HG03025 (cell line): ENCODE measurements around the gene DSG4.
"Not testable (repeated sequence)": the region's sequence is repeated elsewhere in the genome, so short reads cannot be mapped to it uniquely, and the experiment has no call there.

Experiments used
- ATAC-seq: cut with Tn5 transposase; IDR thresholded peaks from one replicate; pipeline ENCODE4 v1.9.1; 2021; ENCODE audit warnings: mild to moderate bottlenecking, moderate library complexity; ENCODE audit not compliant: unreplicated experiment, low FRiP score

Gene DSG4, protein sequence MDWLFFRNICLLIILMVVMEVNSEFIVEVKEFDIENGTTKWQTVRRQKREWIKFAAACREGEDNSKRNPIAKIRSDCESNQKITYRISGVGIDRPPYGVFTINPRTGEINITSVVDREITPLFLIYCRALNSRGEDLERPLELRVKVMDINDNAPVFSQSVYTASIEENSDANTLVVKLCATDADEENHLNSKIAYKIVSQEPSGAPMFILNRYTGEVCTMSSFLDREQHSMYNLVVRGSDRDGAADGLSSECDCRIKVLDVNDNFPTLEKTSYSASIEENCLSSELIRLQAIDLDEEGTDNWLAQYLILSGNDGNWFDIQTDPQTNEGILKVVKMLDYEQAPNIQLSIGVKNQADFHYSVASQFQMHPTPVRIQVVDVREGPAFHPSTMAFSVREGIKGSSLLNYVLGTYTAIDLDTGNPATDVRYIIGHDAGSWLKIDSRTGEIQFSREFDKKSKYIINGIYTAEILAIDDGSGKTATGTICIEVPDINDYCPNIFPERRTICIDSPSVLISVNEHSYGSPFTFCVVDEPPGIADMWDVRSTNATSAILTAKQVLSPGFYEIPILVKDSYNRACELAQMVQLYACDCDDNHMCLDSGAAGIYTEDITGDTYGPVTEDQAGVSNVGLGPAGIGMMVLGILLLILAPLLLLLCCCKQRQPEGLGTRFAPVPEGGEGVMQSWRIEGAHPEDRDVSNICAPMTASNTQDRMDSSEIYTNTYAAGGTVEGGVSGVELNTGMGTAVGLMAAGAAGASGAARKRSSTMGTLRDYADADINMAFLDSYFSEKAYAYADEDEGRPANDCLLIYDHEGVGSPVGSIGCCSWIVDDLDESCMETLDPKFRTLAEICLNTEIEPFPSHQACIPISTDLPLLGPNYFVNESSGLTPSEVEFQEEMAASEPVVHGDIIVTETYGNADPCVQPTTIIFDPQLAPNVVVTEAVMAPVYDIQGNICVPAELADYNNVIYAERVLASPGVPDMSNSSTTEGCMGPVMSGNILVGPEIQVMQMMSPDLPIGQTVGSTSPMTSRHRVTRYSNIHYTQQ

DNA sequence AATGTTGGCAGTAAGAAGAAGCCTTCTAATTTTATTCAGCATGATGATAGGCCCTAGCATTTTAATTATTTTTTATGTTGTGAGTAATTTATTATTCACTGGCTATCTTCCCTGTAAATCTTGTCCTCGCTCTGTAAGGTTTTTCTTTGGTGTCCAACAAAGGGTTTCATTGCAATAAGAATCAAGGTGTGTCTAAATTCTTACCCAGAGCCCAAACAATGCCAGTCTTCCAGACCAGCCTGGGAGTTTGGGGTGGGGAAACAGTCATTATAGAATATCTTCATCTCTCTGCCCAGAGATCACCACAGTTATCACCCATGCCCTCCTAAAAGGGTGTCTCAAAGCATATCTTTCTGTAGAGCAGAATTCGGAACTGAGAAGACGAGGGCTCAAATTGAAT, at the start of gene DSG4:
TSS of gene DSG4 (plus strand) at position 301 of the 400 bp plus-strand sequence. CDS start 135 bp downstream, outside the sequence.
- no peak for ATAC-seq

DNA sequence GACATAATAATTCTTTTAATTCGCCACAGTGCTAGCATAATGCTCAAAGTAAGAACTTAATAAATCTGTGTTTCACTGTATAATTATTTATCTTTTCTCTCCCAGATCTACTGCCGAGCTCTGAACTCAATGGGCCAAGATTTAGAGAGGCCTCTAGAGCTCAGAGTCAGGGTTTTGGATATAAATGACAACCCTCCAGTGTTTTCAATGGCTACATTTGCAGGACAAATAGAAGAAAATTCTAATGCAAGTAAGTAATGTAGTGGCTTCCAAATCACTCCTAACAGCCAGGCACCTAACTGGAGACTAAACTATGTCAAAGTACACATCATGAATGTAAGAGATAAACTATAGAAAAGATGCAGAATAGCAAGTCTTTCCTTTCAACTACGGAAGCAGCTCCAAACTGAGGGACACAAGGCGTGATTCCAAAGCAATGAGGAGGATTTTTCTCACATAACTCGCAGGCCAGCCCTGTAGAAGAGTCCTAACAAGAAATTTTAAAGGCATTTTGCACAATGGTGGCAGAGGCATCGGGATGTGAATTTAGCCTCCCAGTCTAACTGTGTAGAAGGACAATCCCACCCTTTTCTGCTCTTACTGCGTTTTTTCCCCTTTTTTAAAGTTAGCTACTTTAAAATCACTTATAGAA, 46.7 kb upstream of the DSG4 start:
- no peak for ATAC-seq

DNA sequence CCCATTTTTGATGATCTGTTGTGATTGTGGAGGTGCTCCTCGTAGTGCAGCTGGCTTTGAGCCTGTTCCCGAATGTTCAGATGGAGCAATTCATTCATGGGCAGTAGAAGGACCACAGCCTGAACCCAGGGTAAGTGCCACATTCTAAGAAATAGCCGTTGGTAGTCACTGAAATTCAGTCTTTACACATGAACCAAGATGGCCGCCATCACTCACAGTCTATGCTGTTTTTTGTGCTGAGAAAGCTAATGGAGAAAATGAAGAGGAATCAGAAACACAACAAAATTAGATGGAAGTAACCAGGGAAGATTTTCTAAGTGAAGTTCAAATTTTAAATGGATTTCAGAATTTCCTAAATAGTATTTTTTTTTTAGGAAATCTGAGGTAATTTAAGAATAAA, 33.1 kb upstream of the DSG4 start:
- ATAC-seq = no peak

DNA sequence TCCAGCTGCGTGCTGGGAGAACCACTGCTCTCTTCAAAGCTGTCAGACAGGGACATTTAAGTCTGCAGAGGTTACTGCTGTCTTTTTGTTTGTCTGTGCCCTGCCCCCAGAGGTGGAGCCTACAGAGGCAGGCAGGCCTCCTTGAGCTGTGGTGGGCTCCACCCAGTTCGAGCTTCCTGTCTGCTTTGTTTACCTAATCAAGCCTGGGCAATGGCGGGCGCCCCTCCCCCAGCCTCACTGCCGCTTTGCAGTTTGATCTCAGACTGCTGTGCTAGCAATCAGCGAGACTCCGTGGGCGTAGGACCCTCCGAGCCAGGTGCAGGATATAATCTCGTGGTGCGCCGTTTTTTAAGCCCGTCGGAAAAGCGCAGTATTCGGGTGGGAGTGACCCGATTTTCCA, 23.2 kb upstream of the DSG4 start:
- ATAC-seq = not testable (repeated sequence)

- no peak for ATAC-seq
Observed at GRCh38 chr18:31354990-31355389, 21.6 kb upstream of the DSG4 start.

GRCh38 chr18:31356025-31356424, 20.6 kb upstream of the DSG4 start:
- no peak for ATAC-seq

DNA sequence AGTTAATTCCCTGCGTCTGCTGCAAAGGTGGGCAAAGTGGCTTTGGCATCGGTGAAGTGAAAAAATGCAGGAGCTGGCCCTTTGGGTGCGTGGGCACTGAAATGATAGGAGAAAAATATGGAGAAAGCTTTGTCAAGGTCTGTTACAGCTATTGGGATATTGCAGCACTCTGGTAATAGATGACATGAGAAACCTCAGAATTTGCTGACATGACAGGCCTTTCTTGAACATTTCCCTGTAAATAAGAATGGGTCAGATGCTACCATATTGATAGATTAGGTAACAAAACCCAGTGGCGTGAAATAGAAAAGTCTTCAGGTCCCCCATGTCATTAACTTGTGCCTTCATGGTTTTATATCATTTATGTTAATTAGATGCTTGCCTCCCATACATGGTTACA, 12.4 kb upstream of the DSG4 start:
- ATAC-seq = no peak

DNA sequence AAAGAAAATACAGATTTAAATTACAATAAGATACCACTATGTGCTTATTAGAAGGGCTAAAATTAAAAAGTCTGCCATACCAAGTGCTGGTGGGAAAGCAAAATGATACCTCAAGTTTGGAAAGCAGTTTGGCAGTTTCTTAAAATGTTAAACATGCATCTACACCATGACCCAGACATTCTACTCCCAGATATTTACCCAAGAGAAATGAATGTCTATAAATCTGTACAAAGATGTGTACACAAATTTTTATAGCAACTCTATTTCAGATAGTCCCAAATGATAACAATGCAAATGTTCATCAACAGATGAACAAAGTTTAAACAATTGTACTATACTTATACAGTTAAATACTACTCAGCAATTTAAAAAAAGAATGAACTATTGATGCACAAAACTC, 7.1 kb upstream of the DSG4 start:
- ATAC-seq = no peak

DNA sequence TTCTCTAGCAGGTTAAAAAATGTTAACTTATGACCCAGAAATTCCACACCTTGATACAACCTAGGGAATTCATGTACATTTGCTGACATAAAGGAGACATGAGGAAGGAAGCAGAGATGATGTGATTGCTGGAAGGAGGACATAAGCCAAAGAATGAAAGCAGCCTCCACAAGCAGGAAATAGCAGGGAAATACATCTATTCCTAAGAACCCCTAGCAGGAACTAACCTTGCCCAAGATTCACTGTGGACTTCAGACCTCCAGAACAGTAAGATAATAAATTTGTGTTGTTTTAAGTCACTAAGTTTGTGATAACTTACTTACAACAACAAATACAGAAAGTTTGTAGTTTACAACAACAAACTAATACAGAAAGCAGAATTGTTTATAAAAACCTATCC, 4.6 kb upstream of the DSG4 start:
- ATAC-seq = no peak

GRCh38 chr18:31373641-31374040, 2.9 kb upstream of the DSG4 start:
- ATAC-seq = no peak

DNA sequence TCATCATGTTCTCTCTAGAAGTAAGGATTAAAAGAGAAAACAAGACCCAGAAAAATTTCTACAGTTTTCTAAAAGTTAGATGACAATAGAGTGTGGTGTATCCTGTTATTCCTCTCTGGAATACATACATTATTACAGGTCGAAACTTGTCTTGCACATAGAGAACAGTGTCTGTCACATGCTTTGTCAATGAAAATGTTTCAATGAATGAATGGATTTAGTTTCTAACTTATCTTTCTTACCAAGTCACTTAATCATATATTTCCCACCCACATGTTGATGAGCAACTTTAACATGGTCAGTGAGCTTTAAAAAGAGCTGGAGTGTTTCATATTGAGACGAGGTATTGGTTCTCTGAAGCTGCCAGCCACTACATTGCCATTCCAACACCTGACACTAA, 4.3 kb downstream of the DSG4 start:
- no peak for ATAC-seq

DNA sequence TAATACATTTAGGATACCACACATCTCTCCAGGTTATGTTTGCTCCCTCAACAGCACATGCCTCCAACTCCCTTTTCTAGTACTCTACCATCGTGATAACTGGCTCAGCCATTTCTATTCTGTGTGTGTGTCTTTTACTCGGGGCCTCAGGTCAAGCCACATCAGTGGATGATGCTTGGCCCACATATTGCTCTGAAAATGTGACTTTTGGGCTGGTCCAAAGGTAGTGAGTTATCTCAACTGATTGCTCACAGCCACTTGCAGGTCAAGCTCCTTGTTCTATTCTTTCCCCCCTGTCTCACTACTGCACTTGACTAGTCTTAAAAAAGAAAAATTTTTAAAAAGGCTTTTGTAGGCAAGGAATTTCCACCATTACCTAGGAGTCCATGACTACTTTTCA, 5.5 kb downstream of the DSG4 start:
- no peak for ATAC-seq

- ATAC-seq = no peak
Observed at GRCh38 chr18:31386741-31387140, 10.2 kb downstream of the DSG4 start.

- no peak for ATAC-seq
Observed at GRCh38 chr18:31393286-31393685, 16.7 kb downstream of the DSG4 start.

DNA sequence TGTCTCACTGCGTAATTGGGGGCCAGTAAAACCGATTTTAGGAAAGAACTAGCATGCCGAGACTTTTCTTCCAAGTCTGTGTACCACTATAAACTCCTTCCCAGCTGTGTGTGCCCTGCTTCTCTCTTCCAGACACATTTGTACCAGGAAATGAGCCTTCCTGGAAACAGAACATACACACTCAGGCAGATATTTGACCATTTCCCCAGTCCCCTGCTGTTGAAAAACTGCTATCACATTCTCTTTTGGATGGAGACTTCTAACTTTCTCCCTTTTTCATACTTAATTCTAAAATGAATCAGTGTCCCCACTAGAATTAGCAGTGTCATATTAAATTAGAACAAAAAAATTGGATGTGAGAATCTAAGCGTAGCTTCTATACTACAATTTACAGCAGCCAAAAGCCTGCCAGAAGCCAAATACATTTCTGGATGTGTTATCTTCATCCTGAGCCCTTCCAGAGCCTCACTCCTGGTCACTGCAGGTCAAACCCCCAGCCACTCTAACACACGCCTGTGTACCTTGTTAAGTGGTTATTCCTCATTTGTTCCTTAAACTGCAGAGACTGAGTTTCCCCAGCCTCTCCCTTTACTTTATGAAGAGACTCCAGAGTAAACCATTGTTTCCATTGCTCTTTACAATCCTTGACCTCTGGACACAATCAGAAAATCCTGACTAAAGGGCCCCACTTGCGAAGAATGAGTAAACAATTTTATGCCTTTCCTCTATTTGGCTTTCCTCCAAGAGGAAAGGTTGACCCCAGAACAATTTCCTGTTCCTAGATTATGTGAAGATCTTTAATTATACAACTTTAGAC, 20.4 kb downstream of the DSG4 start:
- no peak for ATAC-seq

DNA sequence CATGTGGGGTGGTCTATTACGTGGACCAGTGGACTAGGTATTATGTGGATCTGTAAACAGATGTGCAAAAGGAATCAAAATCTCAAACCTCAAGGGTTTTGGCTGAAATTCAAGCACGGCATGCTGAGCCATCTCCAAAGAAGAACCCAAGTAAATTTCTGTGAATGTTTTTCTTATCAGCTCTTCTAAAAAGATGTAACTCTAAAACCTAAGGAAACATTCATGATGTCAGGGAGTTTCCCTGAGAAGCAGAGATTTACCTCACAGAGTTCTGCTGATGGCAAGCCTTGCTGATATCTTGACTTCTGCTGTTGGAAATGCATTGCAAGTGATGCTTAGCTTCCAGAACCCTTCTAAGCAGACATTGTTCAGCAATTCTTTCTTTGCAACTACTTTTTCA, 21.6 kb downstream of the DSG4 start:
- ATAC-seq = no peak

- ATAC-seq = no peak
Observed at GRCh38 chr18:31399306-31400032, 22.9 kb downstream of the DSG4 start.

- ATAC-seq = no peak
Observed at GRCh38 chr18:31401156-31402025, 24.8 kb downstream of the DSG4 start.

- ATAC-seq = no peak
Observed at GRCh38 chr18:31402026-31402373, 25.4 kb downstream of the DSG4 start.
